Liver (tissue), 9 donors: ENCODE data around the gene CXCR6. TPM values are rescaled to one million over a fixed set of nuclear protein-coding genes. Genes with fewer than 3 reads are reported as not detected.

Experiments
- DNase-seq: peaks from one replicate; pipeline ENCODE4 v3.0.0-alpha.2; 2017; ENCODE audit warnings: low spot score
- H3K27ac ChIP-seq, 2 donors: one replicate each; pipeline ENCODE4 v1.7.0; 2013; ENCODE audit warnings: inconsistent platforms in 2 of 2, low read length in 2 of 2, control low read depth in 1 of 2, low read depth in 1 of 2, mild to moderate bottlenecking in 1 of 2
- H3K27me3 ChIP-seq, 4 donors: one replicate each; pipeline versions ENCODE4 v1.6.1 to v1.7.0; 2013; ENCODE audit warnings: low read length in 3 of 4, inconsistent platforms in 1 of 4, mild to moderate bottlenecking in 1 of 4, moderate library complexity in 1 of 4; ENCODE audit not compliant: control insufficient read depth in 4 of 4, insufficient read depth in 4 of 4
- H3K36me3 ChIP-seq, 4 donors: one replicate each; pipeline versions ENCODE4 v1.6.1 to v1.7.0; 2013; ENCODE audit warnings: low read length in 3 of 4, mild to moderate bottlenecking in 3 of 4, low read depth in 1 of 4, moderate library complexity in 1 of 4; ENCODE audit not compliant: control insufficient read depth in 4 of 4, insufficient read depth in 3 of 4
- H3K4me1 ChIP-seq, 4 donors: one replicate each; pipeline versions ENCODE4 v1.6.1 to v1.7.0; 2013; ENCODE audit warnings: low read length in 3 of 4, mild to moderate bottlenecking in 3 of 4, moderate library complexity in 1 of 4; ENCODE audit not compliant: control insufficient read depth in 4 of 4, insufficient read depth in 4 of 4
- H3K4me3 ChIP-seq, 3 donors: one replicate each; pipeline versions ENCODE4 v1.6.1 to v1.7.0; 2013; ENCODE audit warnings: low read length in 3 of 3, control low read depth in 1 of 3, low read depth in 1 of 3, mild to moderate bottlenecking in 1 of 3
- H3K9ac ChIP-seq, 2 donors: one replicate each; pipeline ENCODE4 v1.7.0; 2013; ENCODE audit warnings: low read length in 2 of 2, mild to moderate bottlenecking in 2 of 2, moderate library complexity in 2 of 2, control low read depth in 1 of 2, low read depth in 1 of 2
- H3K9me3 ChIP-seq, 4 donors: one replicate each; pipeline versions ENCODE4 v1.6.1 to v1.7.0; 2013; ENCODE audit warnings: low read length in 3 of 4; ENCODE audit not compliant: control insufficient read depth in 4 of 4
- ATF3 ChIP-seq: IDR thresholded peaks from 2 replicates; pipeline ENCODE4 v1.6.1; 2016; ENCODE audit warnings: antibody characterized with exemption
- EGR1 ChIP-seq, 2 donors: IDR thresholded peaks; 2 replicates each; pipeline ENCODE4 v1.6.1; 2016 to 2018; ENCODE audit warnings: antibody characterized with exemption in 2 of 2, low read depth in 2 of 2
- FOXA1 ChIP-seq: IDR thresholded peaks from 2 replicates; pipeline ENCODE4 v1.6.1; 2016; ENCODE audit warnings: antibody characterized with exemption
- FOXA2 ChIP-seq: IDR thresholded peaks from 2 replicates; pipeline ENCODE4 v1.6.1; 2016; ENCODE audit warnings: antibody characterized with exemption
- GABPA ChIP-seq, 2 donors: IDR thresholded peaks in 1 of 2; conservative IDR thresholded peaks in 1 of 2; 2 replicates each; pipeline ENCODE4 v1.6.1; 2016; ENCODE audit warnings: antibody characterized with exemption in 2 of 2, mild to moderate bottlenecking in 1 of 2, moderate library complexity in 1 of 2
- HNF4A ChIP-seq, 2 donors: conservative IDR thresholded peaks; 2 replicates each; pipeline ENCODE4 v1.6.1; 2016; ENCODE audit warnings: antibody characterized with exemption in 2 of 2, mild to moderate bottlenecking in 2 of 2
- HNF4G ChIP-seq: IDR thresholded peaks from 2 replicates; pipeline ENCODE4 v1.6.1; 2016; ENCODE audit warnings: antibody characterized with exemption
- JUND ChIP-seq, 2 donors: IDR thresholded peaks; 2 replicates each; pipeline ENCODE4 v1.6.1; 2016; ENCODE audit warnings: antibody characterized with exemption in 2 of 2
- MAX ChIP-seq: IDR thresholded peaks from 2 replicates; pipeline ENCODE4 v1.6.1; 2016; ENCODE audit warnings: antibody characterized with exemption
- NR2F2 ChIP-seq: IDR thresholded peaks from 2 replicates; pipeline ENCODE4 v1.6.1; 2016; ENCODE audit warnings: antibody characterized with exemption
- RAD21 ChIP-seq, 2 donors: IDR thresholded peaks; 2 replicates each; pipeline ENCODE4 v1.6.1; 2016; ENCODE audit warnings: antibody characterized with exemption in 2 of 2, mild to moderate bottlenecking in 2 of 2
- REST ChIP-seq: IDR thresholded peaks from 2 replicates; pipeline ENCODE4 v1.6.1; 2016; ENCODE audit warnings: antibody characterized with exemption, mild to moderate bottlenecking
- RXRA ChIP-seq, 2 donors: IDR thresholded peaks; 2 replicates each; pipeline ENCODE4 v1.6.1; 2017 to 2018; ENCODE audit warnings: antibody characterized with exemption in 2 of 2, mild to moderate bottlenecking in 1 of 2
- SP1 ChIP-seq: IDR thresholded peaks from 2 replicates; pipeline ENCODE4 v1.6.1; 2018; ENCODE audit warnings: antibody characterized with exemption, mild to moderate bottlenecking
- TAF1 ChIP-seq: conservative IDR thresholded peaks from 2 replicates; pipeline ENCODE4 v1.6.1; 2016; ENCODE audit warnings: antibody characterized with exemption, mild to moderate bottlenecking
- YY1 ChIP-seq: IDR thresholded peaks from 2 replicates; pipeline ENCODE4 v1.6.1; 2016; ENCODE audit warnings: antibody characterized with exemption, mild to moderate bottlenecking
- ZBTB33 ChIP-seq: IDR thresholded peaks from 2 replicates; pipeline ENCODE4 v1.6.1; 2016; ENCODE audit warnings: antibody characterized with exemption
- WGBS: extraction: QIAGEN DNeasy Blood & Tissue Kit; methylation state at CpG from one replicate; pipeline ENCODE4 v1.1.7; 2013; 5-methylcytosine and 5-hydroxymethylcytosine counted together
- polyA plus RNA-seq, 2 donors: library from polyadenylated mRNA; stranded (reverse) in 1 of 2; unstranded in 1 of 2; fragments of 200-250 nt in 1 of 2; fragments of >200 nt in 1 of 2; fragmentation: Nextera tagmentation in 1 of 2; extraction: Ambion mirVana in 1 of 2; gene quantifications; one replicate each; pipeline versions ENCODE4 v1.2.1 to v1.2.3, GENCODE V29; 2013 to 2015
- total RNA-seq, 2 donors: library from RNA; depleted of rRNA; stranded (reverse); fragments of >200 nt; gene quantifications; one replicate each; pipeline ENCODE4 v1.2.3, GENCODE V29; 2014
- donor health status: healthy.
- donor health status: healthy.
- donor health status: healthy.
- donor health status: healthy.
- donor health status: healthy.

CXCR6 gene
- total and polyA plus RNA-seq, 4 donors: 0.60 to 2.9 (median 0.96) TPM

- Histone ChIP-seq H3K4me1 (no peaks in the 10 kb centered on the region), H3K4me3 (no peak overlapping the region), H3K27me3 (no peaks in the 10 kb centered on the region), H3K36me3 (peaks cover 0 to 28% (median 18%) of the 10 kb centered on the region in 4 donors), H3K9ac (no peak overlapping the region), H3K27ac (no peak overlapping the region), H3K9me3 (no peaks in the 10 kb centered on the region)
- TF ChIP-seq FOXA2 (no peak), SP1 (no peak), RAD21 (IDR thresholded peaks at IDR 0.05) (no peak), YY1 (no peak), HNF4G (no peak), HNF4A (conservative IDR thresholded peaks at IDR 0.05) (no peak), JUND (IDR thresholded peaks at IDR 0.05) (no peak), ZBTB33 (no peak), GABPA (IDR thresholded peaks at IDR 0.05 in 1 of 2, conservative IDR thresholded peaks at IDR 0.05 in 1 of 2) (no peak), EGR1 (IDR thresholded peaks at IDR 0.05; ENCODE audit: low read depth in 2 of 2) (no peak), ATF3 (no peak), TAF1 (no peak), MAX (no peak), FOXA1 (no peak), REST (no peak), RXRA (IDR thresholded peaks at IDR 0.05) (no peak)
- DNase-seq: no peak
- 54% methylated on average over 5 of the region's 5 CpGs for WGBS
These were observed 3.9 kb upstream of the CXCR6 start for GRCh38 chr3:45939341-45939771.

- no peak overlapping the region for H3K27ac ChIP-seq
- 88% methylated on average over 7 of the region's 7 CpGs for WGBS
- TF ChIP-seq GABPA (IDR thresholded peaks at IDR 0.05 in 1 of 2, conservative IDR thresholded peaks at IDR 0.05 in 1 of 2) (no peak), EGR1 (IDR thresholded peaks at IDR 0.05; ENCODE audit: low read depth in 2 of 2) (no peak), ZBTB33 (no peak), NR2F2 (no peak), MAX (no peak), JUND (IDR thresholded peaks at IDR 0.05) (no peak), HNF4A (conservative IDR thresholded peaks at IDR 0.05) (no peak), REST (no peak), SP1 (no peak), FOXA2 (no peak)
These were observed 3.1 kb upstream of the CXCR6 start for GRCh38 chr3:45940004-45940780.

More at GRCh38 chr3:45940004-45940780, 3.1 kb upstream of the CXCR6 start:
- Histone ChIP-seq H3K36me3 (peaks cover 0 to 20% (median 13%) of the 10 kb centered on the region in 4 donors), H3K27me3 (no peaks in the 10 kb centered on the region), H3K9me3 (no peaks in the 10 kb centered on the region), H3K4me1 (no peaks in the 10 kb centered on the region), H3K4me3 (no peak overlapping the region), H3K9ac (no peak overlapping the region)
- no peak for DNase-seq
